NCI-H2227 treated with DMSO at 0.1 percent for 48 hours (cell line): Measurements from ENCODE around the gene TUB.
A peak's percentile ranks its signal among the peaks of the same experiment; 100 is the strongest.

Experiments
- DNase-seq: peaks from one replicate; lab custom pipeline; 2025; lab: John Stamatoyannopoulos, UW

TUB gene

DNA sequence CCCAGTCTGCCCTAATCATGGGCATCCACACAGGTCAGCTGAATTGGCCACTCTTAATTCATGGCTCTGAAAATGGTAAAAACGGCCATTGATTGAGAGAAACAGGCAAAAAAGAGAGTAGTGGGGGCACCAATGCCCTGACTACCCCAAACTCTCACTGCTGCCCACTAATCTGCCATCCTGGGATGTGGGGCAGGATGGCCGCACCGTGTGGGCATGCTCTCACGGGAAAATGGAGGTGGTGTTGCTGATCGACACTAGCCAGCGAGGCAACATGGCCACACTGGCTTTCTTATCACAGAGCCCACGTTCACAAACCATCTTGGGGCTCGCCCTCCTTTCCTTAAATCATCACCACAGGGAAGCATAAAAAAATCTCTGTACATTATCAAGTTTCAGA is 11.2 kb upstream of the TUB start:
- DNase-seq: no peak

DNA sequence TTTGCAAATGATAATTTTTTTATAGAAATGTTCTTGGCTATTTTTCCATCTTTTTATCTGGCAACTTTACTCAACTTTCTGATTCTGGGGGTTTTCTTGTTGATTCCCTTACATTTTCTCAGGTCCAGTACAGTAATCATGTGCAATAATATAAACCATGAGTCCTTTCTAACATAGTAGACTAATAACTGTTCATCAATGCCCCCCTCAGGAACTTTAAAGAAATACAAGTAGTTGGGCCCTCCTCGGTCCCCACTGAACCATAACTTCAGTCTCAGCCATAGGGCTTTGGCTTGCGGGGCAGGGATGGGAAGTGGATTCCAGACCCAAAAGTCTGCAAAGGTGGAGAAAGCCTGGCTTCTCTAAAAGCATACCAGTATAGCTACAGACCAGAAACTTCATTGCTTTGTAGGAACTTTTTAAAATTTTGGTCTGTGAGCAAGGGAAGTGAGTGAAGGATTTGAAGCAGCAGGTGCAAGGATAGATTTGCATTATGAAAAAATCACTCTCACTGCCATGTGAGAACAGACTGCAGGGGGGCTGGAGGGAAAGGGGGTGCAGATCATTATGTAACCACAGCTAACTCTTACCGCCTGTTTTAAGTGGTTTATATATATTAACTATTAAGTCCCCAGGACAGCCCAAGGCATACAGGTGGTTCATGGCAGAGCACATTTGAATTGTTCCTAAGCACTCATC is 10.4 kb upstream of the TUB start:
- peak; percentile 32 for DNase-seq

DNA sequence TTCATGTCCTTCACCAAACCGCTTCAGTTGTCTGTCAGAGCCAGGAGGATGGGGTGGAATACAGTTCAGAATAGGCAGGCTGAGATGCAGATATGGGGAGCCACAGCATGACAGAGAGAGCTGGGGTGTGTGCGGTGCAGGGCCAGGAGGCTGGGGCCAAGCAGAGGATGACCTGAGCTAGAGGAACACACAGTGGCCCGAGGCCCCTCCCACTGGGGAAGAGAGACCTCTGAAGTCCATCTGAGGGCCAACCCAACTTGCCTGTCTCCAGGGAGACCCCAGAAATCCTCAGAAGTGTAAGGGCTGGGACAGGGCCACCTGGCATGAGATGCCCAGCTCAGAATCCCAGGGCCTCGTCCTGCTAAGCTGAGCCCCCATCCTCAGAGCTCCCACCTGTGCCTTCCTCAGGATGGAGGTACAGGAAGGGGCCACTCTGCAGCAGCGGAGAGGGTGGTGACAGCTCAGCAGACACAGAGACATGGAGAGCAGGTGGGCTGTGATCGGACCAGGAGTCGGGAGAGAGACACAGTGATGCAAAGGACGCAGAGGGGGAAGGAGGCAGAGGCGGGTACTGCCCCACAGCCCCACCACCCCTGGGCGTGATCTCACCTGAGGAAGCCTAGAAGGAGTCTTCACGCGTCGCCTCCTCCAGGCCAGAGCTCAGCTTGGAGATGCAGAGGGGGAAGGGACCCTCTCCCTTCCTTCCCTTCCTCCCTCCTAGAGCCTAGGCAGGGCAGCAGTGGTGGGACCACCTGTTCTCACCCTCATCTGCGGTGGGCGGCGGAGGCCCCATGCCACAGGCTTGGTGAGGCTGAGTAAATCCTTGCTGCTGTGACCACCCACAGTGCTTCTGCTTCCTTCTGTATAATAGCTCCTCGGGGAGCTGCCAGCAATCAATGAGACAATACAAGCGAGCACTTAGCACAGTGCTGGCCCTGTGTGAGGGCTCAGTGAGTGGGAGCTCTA is 9.1 kb upstream of the TUB start:
- no peak for DNase-seq

DNA sequence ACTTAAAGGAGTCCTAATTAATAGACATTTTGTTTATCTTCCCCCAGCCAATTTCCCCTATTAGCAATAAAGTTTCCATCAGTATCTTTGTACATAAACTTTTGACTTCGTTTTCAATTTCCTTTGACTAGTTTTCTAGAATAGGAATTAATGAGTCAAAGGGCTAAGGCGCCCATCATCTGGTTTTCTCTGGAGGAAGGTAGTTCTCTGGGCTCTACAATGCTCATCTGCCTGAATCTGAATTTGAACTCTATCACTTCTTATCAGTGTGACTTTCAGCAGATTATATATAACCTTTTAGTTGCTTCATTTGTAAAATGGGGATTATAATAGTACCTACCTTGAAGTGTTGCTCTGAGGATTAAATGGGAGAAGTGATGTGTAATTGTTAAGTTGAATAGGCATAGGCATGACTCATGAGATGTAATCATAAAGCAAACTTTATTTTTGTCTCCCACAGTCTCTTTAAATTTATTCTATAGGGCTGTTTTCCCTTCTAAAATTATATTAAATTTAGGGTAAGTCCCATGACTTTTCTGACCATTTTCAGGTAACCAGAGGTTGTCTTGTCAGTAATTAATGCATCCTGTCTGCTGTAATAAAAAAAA is 5.8 kb upstream of the TUB start:
- no peak for DNase-seq

DNA sequence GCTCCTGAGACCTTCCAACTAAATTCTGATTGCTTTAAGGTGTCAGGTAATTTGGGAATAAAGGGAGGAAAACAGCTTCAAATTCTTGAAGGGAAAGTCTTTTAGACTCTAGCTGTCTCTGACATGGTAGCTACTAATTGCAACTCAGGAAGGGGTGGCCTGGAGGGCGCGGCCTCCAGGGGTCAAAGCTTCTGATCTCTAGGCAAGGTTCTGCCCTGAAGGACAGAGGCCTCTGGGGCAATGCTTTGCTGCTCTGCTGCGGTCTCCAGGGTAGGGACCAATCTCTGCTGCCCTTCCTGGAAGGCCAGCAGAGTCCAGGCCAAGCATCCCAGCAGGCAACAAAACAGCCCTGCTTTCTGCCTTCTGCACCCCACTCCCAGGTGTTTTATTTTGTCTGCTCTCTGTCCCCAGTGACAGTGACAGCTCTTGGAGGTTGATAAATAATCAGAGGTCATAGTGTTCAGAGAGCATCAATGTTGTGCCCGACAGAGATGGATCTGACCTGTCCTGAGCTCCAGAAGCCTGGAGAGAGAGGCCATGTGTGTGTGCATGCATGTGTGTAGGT is 1.8 kb upstream of the TUB start:
- DNase-seq: no peak

DNA sequence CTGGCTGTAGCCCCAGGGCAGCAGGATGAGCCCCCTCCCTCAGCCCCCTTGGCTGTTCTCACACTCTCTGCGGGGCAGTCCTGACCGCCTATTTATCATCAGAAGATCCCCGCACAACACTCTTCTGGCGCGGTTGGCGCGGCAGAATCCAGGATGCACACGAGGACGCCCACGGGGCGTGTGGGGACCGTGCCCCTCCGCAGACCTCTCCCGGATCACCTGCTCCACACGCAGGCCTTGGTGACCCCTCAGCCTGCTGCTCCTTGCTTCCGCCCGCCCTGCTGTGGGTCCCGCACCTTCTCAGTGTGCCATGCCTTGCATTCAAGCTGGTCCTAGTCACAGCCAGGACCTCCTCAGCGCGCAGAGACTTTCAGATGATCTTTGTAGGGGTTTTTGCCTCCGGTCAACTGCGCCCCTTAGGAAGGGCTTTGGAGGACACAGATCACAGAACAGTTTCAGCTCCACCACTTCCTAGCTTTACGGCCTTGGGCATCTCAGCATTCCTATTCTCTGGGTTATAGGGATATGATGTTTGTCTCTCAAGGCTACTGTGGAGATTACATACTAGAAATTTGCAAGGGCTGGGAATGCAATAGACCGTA is 841 bp upstream of the TUB start:
- DNase-seq: no peak

DNA sequence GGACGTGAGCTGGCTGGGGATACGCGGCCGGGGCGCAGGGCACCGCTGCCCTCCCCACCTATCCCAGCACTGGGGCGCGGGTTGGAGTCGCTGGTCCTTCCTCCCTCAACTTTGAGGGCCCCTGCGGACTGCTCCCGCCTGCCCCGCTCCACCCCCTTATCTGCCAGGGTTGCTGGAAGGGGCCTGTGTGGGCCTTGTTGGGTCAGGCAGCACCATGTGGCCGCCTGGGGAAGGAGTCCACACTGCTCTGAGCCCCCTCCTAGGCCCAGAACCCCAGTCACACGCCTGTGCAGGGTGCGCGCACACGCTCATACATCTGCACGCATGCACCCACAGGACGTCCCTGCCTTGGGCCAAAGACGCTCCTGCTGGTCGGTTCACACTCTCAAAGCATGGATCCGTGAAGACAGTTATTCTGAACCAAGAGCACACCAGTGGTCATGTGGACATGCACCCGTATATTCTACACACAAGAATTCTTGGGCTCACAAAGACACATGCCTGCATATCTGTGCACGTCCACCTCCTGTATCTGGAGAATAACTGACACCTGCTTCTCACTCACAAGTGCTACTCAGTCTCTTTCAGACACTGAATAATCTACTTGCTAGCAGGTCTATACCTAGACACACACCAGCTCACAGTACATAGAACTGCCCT is 710 bp downstream of the TUB start:
- DNase-seq: peak; percentile 16

DNA sequence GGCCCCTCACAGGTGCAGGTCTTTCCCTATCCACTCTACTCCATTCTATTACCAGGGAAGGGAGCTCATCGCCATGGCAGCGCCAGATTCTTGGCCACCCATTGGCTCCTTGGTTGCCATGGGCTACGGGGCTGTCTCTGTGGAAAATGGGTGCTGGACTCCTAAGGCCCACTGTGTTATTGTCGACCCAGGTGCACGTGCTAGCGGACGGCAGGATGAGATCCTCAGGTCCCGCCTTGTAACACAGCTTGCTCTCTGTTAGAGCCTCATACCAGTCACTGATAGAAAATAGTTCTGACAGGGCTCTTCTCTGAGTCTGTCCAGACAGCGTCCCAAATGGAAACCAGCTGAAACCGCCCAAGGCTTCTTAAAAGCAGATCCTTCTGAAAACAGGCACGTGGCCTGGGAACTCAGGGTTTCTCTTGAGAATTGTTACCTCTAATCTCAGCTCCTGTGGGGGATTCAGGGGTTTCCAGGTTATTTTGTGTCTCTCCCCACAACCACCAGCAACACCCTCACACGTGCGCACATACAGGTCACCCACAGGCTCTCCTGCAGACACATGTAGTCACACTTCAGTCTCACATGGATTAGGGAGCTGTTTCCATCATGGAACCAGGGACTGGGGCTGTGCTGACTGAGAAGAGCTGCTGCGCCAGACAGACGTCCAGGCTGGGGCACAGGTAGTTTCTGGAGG is 1.5 kb downstream of the TUB start:
- DNase-seq: peak; percentile 37

DNA sequence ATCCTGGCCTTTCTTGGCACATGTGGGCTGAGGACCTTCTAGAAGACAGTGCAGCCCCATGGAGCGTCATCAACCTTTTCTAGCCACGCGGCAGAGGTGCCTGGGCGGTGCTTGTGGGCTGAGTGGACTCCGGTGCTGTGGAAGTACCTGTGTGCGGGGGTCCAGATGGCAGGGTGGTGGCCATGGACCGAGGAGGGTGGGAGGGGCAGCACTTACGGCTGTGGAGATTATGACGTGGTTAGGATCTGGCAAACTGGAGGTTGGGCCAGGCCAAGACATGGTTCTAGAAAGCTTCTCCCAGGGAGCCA is 2.0 kb downstream of the TUB start:
- DNase-seq: no peak

DNA sequence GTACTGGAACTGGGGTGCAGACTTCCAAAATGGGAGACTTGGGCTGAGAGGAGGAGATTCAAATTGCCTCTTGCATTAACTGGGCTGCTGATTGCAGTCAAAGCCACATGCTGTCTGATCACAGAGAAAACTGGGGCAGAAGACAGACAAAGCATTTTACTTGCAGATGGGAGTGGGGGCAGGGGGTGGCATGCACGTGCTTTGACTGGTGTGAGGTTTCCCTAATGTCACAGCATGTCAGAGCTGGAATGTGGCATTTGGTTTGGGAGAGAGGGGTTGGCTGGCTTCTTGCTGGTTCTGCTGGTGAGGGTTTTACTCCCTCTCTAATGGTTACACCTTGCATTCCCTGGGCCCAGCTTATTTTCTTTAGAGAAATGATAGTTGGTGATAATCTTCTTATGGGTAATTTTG is 2.9 kb downstream of the TUB start:
- no peak for DNase-seq

DNA sequence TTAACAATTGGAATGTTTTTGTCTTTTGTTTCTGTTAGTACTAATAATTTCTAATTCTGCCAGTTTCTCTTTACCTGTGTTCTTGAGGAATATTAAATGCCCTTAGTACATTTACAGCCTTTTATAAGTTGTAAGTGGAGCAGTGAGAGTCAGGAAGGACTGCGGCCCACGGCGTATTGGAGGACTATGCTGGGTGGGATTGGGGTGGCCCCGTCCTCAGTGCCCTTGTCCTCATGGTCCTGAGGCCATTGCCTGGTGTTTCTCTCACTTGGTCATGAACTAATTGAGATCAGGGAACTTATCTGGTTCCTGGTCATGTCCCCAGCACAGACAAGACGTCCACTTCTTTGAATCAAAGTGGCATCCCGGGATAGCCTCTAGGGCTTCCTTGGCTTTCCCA is 3.3 kb downstream of the TUB start:
- no peak for DNase-seq

DNA sequence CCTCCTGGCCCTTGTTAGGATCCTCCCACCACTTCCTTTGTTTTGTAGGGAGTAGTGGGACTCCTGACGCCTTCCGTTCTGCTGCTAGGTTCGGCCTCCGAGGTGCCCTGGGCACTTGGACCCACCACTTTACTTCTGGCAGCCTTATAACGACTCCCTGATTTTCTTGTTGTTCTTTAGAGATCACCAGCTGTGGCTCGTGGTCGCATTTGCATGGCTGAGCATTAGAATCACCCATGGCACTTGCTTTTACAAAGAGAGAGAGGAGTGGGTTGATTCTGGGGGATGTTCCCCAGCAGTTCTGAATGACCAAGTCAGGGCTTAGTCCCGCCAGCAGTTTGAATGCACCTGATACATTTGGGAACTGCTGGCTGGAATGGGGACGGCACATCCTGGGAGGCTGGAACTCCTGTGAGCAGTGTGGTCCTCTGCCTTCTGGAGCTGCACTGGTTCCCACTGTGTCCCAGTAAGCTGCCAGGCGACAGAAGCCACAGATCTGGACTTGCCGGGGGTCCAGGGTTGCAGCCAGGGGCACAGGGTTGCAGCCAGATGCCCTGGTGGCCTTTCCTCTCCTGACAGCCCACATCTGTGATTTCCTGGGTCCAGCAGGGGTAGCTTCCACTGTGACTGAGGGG is 4.1 kb downstream of the TUB start:
- DNase-seq: no peak

DNA sequence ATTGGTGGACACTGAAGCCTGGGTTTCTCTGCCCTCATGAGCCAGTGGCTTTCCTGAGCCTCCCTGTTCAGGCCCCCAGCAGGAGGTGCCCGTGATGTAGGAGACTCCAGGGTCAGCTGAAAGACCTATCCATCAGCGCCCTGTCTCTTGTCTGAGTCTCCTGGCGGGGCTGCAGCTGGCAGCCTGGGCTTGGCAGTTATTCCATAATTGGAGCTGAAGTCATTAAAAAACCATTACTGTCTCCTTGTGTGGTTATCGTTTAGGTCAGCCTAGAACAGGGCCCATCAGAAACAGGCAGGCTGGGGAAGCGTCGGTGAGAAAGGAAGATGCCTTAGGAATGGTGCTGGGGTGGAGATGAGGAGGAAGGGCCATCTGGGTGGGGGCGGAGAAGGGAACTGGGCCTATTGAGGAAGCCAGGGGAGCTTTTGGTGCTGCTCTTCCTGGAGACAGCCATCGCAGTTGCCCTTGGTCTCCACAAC is 5.0 kb downstream of the TUB start:
- peak; percentile 81 for DNase-seq

DNA sequence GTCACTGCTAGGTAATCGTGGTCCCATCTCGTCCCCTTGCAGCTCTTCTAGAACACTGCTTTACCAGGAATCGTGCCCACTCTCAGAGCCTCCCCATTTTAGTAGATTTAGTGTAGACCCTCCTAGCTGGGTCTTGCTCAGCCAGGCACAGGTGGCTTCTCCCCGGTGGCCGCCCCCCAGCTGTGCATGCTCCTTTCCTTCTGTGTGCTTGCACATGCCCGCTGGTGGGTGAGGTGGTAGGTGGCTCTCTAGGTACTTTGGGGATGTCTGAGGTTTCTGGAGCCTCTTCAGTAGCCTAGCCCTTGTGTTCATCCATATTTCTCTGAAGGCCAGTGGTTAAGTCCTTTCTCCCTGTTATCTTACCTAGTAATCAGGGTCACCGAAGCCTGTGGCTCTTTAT is 5.6 kb downstream of the TUB start:
- DNase-seq: no peak

DNA sequence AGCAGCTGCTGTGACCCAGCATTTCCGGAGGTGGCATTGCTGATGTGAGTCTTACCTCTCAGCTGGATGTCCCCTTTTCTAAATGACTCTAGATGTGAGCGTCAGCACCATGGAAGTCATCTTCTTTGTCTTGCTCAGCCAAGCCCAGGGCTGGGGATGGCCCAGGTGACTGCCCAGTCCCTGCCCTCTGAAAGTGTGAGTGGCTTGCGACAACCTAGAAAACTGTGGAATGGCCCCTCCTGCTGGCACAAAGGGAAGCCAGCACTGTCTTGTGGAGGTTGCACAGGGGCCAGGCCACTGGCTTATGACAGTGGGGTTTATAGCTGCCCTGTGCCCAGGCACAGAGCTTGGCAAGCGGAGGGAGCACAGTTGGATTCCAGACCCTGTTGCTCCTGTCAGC is 6.2 kb downstream of the TUB start:
- DNase-seq: no peak

DNA sequence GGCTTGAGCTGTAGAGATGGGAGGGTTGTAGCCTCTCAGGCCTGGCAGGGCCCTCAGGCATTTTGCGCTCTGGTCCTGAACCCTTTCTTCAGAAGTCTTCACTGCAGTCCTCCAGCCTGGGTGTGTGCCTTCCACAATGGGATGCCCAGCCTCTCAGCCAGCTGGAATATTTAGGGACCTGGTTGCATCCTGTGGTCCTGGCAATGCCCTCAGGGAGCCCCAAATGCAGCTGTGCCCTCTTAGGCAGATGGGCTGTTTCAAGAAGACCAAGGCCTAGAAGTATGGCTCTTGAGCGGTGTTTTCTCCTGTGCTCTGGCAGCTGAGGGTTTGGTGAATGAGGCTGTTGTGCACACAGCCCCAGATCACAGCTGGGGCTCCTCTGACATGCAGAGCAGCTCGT is 6.7 kb downstream of the TUB start:
- no peak for DNase-seq

DNA sequence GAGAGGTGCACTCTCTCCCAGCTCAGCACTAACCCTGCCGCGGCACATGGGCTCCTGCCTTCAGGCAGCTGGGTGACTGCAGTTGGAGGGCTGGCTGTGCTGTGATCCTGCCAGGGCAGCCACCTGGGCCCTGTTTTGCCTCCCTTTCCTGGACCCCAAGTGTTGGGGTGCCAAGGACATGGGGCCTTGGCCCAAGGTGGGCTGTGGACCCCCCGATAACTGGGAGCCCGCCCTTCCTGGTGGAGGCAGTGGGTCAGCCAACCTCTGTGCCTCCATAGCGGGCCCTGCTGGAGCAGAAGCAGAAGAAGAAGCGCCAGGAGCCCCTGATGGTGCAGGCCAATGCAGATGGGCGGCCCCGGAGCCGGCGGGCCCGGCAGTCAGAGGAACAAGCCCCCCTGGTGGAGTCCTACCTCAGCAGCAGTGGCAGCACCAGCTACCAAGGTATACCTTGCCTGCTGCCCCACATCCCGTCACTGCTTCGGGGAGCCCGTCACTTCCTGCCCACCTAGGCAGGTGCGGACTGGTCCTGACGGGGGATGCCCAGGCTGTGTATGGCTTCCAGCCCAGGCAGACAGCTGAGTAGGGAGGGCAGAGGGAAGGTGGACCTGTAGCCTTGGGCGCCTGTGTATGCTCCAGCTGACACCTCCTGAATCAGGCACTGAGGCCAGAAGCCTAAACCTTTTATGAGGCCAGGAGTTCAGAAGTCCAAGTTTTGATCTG is 8.9 kb downstream of the TUB start:
- no peak for DNase-seq

DNA sequence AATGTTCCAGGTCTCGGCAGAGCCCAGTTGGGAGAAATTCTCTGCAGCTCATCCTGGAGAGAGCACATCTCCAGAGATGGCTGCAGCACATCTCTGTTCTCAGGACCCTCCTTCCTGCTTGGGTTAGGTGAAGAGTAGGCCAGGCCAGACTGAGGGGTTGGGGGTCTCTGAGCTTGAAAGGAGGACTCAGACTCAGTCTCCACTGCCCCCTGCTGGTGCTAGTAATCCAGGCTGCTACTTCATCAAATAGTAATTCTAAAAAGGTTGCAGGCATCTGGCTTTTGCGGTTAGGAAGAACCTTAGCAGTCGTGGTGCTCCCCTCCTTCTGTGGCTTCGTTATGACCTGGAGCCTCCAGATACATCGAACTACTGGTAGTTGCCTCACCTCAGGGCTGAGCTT is 9.7 kb downstream of the TUB start:
- DNase-seq: peak; percentile 37

DNA sequence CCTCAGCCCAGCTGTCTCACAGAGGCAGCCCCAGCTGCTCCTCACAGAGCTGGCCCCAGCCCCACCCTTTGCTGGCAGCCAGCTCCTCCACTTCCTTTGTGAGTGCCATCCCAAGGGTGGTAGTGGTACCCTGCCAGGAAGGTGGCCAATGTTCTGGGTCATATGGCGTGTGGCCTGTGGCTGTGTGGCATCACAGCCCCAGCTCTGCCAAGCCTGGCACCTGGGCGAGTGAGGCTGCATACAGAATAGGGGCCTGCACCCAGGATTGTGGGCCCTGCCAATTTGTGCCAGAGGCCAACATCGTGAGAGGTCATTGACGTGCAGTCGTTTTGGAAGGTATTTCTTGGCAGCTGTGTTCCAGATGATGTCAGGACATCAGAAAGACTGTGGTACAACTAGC is 10.7 kb downstream of the TUB start:
- DNase-seq: no peak
